Parathyroid adenoma (tissue), 2 donors: ENCODE results near the gene LORICRIN.

Experiments used
- H2AFZ ChIP-seq: fragments of 300-600 bp; sonication (generic); one replicate; pipeline ENCODE4 v1.7.0; 2017; ENCODE audit warnings: antibody characterized with exemption, mild to moderate bottlenecking
- H3K27ac ChIP-seq: fragments of 300-600 bp; sonication (generic); one replicate; pipeline ENCODE4 v1.7.0; 2017
- H3K27me3 ChIP-seq: fragments of 300-600 bp; sonication (generic); one replicate; pipeline ENCODE4 v1.7.0; 2017; ENCODE audit warnings: low read length; ENCODE audit not compliant: control insufficient read depth, insufficient read depth
- H3K36me3 ChIP-seq: fragments of 300-600 bp; sonication (generic); one replicate; pipeline ENCODE4 v1.7.0; 2017; ENCODE audit warnings: low read length; ENCODE audit not compliant: control insufficient read depth, insufficient read depth
- H3K4me1 ChIP-seq: fragments of 300-600 bp; sonication (generic); one replicate; pipeline ENCODE4 v1.7.0; 2017; ENCODE audit warnings: control low read depth
- H3K4me2 ChIP-seq: fragments of 300-600 bp; sonication (generic); one replicate; pipeline ENCODE4 v1.7.0; 2017; ENCODE audit warnings: low read length
- H3K4me3 ChIP-seq: fragments of 300-600 bp; sonication (generic); one replicate; pipeline ENCODE4 v1.7.0; 2017; ENCODE audit warnings: low read depth, low read length
- H3K79me2 ChIP-seq: fragments of 300-600 bp; sonication (generic); one replicate; pipeline ENCODE4 v1.7.0; 2017; ENCODE audit warnings: control low read depth
- H3K9ac ChIP-seq: fragments of 300-600 bp; sonication (generic); one replicate; pipeline ENCODE4 v1.7.0; 2017; ENCODE audit warnings: mild to moderate bottlenecking
- H3K9me3 ChIP-seq: fragments of 300-600 bp; sonication (generic); one replicate; pipeline ENCODE4 v1.7.0; 2017; ENCODE audit warnings: low read length; ENCODE audit not compliant: control insufficient read depth
- TF ChIP-seq, protein P1 (sequence below): fragments of 300-600 bp; sonication (generic); IDR thresholded peaks from one replicate; pipeline ENCODE4 v1.7.0; 2017; ENCODE audit warnings: antibody characterized with exemption, mild to moderate bottlenecking
- donor health status: primary hyperparathyroidism.

LORICRIN gene

DNA sequence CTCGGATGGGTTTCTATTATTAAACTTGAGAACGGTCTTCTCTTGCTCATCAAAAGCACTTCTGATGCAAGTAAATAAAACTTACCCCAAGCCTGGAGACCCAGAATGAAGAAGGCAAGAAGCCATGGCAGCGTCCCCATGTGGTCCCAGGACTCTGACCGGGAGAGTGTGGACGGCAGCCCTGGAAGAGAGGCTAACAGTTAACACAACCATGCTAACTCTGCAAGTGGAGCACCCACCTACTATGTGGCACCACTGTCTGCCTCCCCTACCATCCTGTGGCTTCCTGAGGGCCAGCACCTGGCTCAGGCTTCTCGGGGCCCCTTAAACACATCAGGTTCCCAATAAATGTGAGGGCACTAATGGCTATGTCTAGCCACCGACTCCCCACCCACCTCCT is 51.0 kb downstream of the LORICRIN start:
- H3K4me1 ChIP-seq, result no peaks in the 10 kb centered on the region
- H3K9ac ChIP-seq, result no peak overlapping the region
- no peaks in the 10 kb centered on the region for H3K27me3 ChIP-seq
- TF ChIP-seq, protein P1, sequence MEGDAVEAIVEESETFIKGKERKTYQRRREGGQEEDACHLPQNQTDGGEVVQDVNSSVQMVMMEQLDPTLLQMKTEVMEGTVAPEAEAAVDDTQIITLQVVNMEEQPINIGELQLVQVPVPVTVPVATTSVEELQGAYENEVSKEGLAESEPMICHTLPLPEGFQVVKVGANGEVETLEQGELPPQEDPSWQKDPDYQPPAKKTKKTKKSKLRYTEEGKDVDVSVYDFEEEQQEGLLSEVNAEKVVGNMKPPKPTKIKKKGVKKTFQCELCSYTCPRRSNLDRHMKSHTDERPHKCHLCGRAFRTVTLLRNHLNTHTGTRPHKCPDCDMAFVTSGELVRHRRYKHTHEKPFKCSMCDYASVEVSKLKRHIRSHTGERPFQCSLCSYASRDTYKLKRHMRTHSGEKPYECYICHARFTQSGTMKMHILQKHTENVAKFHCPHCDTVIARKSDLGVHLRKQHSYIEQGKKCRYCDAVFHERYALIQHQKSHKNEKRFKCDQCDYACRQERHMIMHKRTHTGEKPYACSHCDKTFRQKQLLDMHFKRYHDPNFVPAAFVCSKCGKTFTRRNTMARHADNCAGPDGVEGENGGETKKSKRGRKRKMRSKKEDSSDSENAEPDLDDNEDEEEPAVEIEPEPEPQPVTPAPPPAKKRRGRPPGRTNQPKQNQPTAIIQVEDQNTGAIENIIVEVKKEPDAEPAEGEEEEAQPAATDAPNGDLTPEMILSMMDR, result no peak
- no peak overlapping the region for H2AFZ ChIP-seq
- H3K36me3 ChIP-seq, result no peaks in the 10 kb centered on the region
- H3K79me2 ChIP-seq, result no peaks in the 10 kb centered on the region
- H3K4me2 ChIP-seq, result no peak overlapping the region
- H3K9me3 ChIP-seq, result no peaks in the 10 kb centered on the region
- H3K27ac ChIP-seq, result no peak overlapping the region
- no peak overlapping the region for H3K4me3 ChIP-seq
